ENCODE data around the gene EDC3. TPM values are rescaled to one million over a fixed set of nuclear protein-coding genes. Genes with fewer than 3 reads are reported as not detected.

EDC3 gene
- total RNA-seq, 4 donors from 2014 or later: 13.0 to 52.4 (median 23.5) TPM

GRCh38 chr15:74585857-74586256 lies 110.0 kb downstream of the EDC3 start:
- no peaks in the 10 kb centered on the region for H3K27me3 ChIP-seq
- H3K4me3 ChIP-seq: no peak overlapping the region
- 87% methylated on average over 9 of the region's 9 CpGs for WGBS
- H3K4me1 ChIP-seq: peaks cover 14% of the 10 kb centered on the region
- TF ChIP-seq POLR2A (IDR thresholded peaks at IDR 0.05): no peak
- H3K27ac ChIP-seq: no peak overlapping the region
- DNase-seq (ENCODE audit: low spot score in 2 of 2): no peak
- H3K9me3 ChIP-seq: no peaks in the 10 kb centered on the region
- H3K36me3 ChIP-seq: peaks cover 23% of the 10 kb centered on the region

- peaks cover 14% of the 10 kb centered on the region for H3K4me1 ChIP-seq
- TF ChIP-seq EP300 (IDR thresholded peaks at IDR 0.05): no peak
- no peak for TF ChIP-seq POLR2A (IDR thresholded peaks at IDR 0.05)
- TF ChIP-seq POLR2AphosphoS5 (IDR thresholded peaks at IDR 0.05): no peak
- no peak for TF ChIP-seq CTCF (IDR thresholded peaks at IDR 0.05)
- H3K36me3 ChIP-seq: peaks cover 16% of the 10 kb centered on the region
- no peak for DNase-seq (ENCODE audit: low spot score in 2 of 2)
- H3K27ac ChIP-seq: no peak overlapping the region
- WGBS: 68% methylated on average over 3 of the region's 3 CpGs
- no peak overlapping the region for H3K4me3 ChIP-seq
- no peaks in the 10 kb centered on the region for H3K27me3 ChIP-seq
- H3K9me3 ChIP-seq: no peaks in the 10 kb centered on the region
These were observed 110.6 kb downstream of the EDC3 start for GRCh38 chr15:74585191-74585590.

- WGBS: 86% methylated on average over 4 of the region's 4 CpGs
- Histone ChIP-seq H3K36me3 (peaks cover 16% of the 10 kb centered on the region), H3K4me1 (peaks cover 14% of the 10 kb centered on the region), H3K27me3 (no peaks in the 10 kb centered on the region), H3K9me3 (no peaks in the 10 kb centered on the region), H3K4me3 (no peak overlapping the region), H3K27ac (no peak overlapping the region)
- no peak for TF ChIP-seq CTCF (IDR thresholded peaks at IDR 0.05)
- TF ChIP-seq POLR2A (IDR thresholded peaks at IDR 0.05): no peak
- no peak for TF ChIP-seq POLR2AphosphoS5 (IDR thresholded peaks at IDR 0.05)
- no peak for TF ChIP-seq EP300 (IDR thresholded peaks at IDR 0.05)
- DNase-seq (ENCODE audit: low spot score in 2 of 2): no peak
These were observed 111.0 kb downstream of the EDC3 start for GRCh38 chr15:74584779-74585178.

GRCh38 chr15:74584204-74584603 lies 111.6 kb downstream of the EDC3 start:
- DNase-seq (ENCODE audit: low spot score in 2 of 2): no peak
- Histone ChIP-seq H3K27ac (no peak overlapping the region), H3K36me3 (peaks cover 16% of the 10 kb centered on the region), H3K9me3 (no peaks in the 10 kb centered on the region), H3K4me3 (no peak overlapping the region), H3K27me3 (no peaks in the 10 kb centered on the region), H3K4me1 (peaks cover 11% of the 10 kb centered on the region)
- 80% methylated on average over 2 of the region's 2 CpGs for WGBS
- TF ChIP-seq POLR2A (IDR thresholded peaks at IDR 0.05) (no peak), EP300 (IDR thresholded peaks at IDR 0.05) (no peak), POLR2AphosphoS5 (IDR thresholded peaks at IDR 0.05) (no peak), CTCF (IDR thresholded peaks at IDR 0.05) (no peak)

Other genes with a start within 250 kb of the EDC3 start
- gene UBL7, start 234.9 kb downstream of the EDC3 start, total RNA-seq: 10 to 100 TPM; 32.2 to 74.2 (median 62.8) TPM
- gene ARID3B, start 154.8 kb downstream of the EDC3 start, total RNA-seq: 10 to 100 TPM in 1 of 4 donors, 1 to 10 TPM in 3; 6.7 to 12.3 (median 8.4) TPM
- 100 to 1,000 TPM in 3 of 4 donors, 10 to 100 TPM in 1; 93.1 to 244 (median 115) TPM for gene CLK3, start 80.2 kb downstream of the EDC3 start, total RNA-seq
- gene CYP1A1, start 29.5 kb upstream of the EDC3 start, total RNA-seq: 1 to 10 TPM in 3 of 4 donors, under 1 TPM in 1; 0.64 to 6.0 (median 2.8) TPM
- not detected for gene CYP1A2, start 52.8 kb upstream of the EDC3 start, total RNA-seq
- 10 to 100 TPM; 33.1 to 45.2 (median 35.5) TPM for gene CSK, start 86.1 kb upstream of the EDC3 start, total RNA-seq
- gene LMAN1L, start 116.8 kb upstream of the EDC3 start, total RNA-seq: under 1 TPM in 1 of 4 donors, not detected in 3; 0.42 TPM
- under 1 TPM in 1 of 4 donors, not detected in 3; 0.47 TPM for gene CPLX3, start 130.6 kb upstream of the EDC3 start, total RNA-seq
- 100 to 1,000 TPM; 105 to 330 (median 129) TPM for gene ULK3, start 147.1 kb upstream of the EDC3 start, total RNA-seq
- gene SCAMP2, start 177.3 kb upstream of the EDC3 start, total RNA-seq: 100 to 1,000 TPM in 2 of 4 donors, 10 to 100 TPM in 2; 82.7 to 120 (median 102) TPM
- 10 to 100 TPM; 17.1 to 59.2 (median 41.4) TPM for gene MPI, start 194.0 kb upstream of the EDC3 start, total RNA-seq
- 10 to 100 TPM; 49.4 to 96.2 (median 68.0) TPM for gene FAM219B, start 210.8 kb upstream of the EDC3 start, total RNA-seq
- gene COX5A, start 242.0 kb upstream of the EDC3 start, total RNA-seq: 100 to 1,000 TPM; 114 to 130 (median 122) TPM